Measurements from ENCODE around the gene HAT1.

HAT1 gene

GRCh38 chr2:171943869-171944268 is 21.6 kb downstream of the HAT1 start:
- Histone ChIP-seq H3K9me3 (ENCODE audit: control insufficient read depth in 5 of 5, low read length in 5 of 5) (no peaks in the 10 kb centered on the region), H3K27ac (ENCODE audit: low read depth, low read length) (no peak overlapping the region)

GRCh38 chr2:171952276-171952675 is 30.0 kb downstream of the HAT1 start:
- Histone ChIP-seq H3K4me3 (ENCODE audit: low read depth in 1 of 5, low read length in 5 of 5) (no peak overlapping the region), H3K4me1 (ENCODE audit: control insufficient read depth in 5 of 5, insufficient read depth in 5 of 5, low read length in 5 of 5) (peaks cover 0 to 3% (median 0%) of the 10 kb centered on the region in 5 donors), H3K9me3 (ENCODE audit: control insufficient read depth in 5 of 5, low read length in 5 of 5) (no peaks in the 10 kb centered on the region), H3K27me3 (ENCODE audit: control insufficient read depth in 5 of 5, insufficient read depth in 4 of 5, low read length in 5 of 5) (no peaks in the 10 kb centered on the region), H3K9ac (ENCODE audit: low read length in 5 of 5) (no peak overlapping the region), H3K36me3 (ENCODE audit: control insufficient read depth in 5 of 5, insufficient read depth in 5 of 5, low read length in 5 of 5) (peaks cover 3 to 14% (median 4%) of the 10 kb centered on the region in 5 donors), H3K27ac (ENCODE audit: low read depth, low read length) (no peak overlapping the region)

More at GRCh38 chr2:171943869-171944268, 21.6 kb downstream of the HAT1 start:
- no peaks in the 10 kb centered on the region for H3K4me1 ChIP-seq (ENCODE audit: control insufficient read depth in 5 of 5, insufficient read depth in 5 of 5, low read length in 5 of 5)
- no peaks in the 10 kb centered on the region for H3K27me3 ChIP-seq (ENCODE audit: control insufficient read depth in 5 of 5, insufficient read depth in 4 of 5, low read length in 5 of 5)
- no peak overlapping the region for H3K9ac ChIP-seq (ENCODE audit: low read length in 5 of 5)
- no peak overlapping the region for H3K4me3 ChIP-seq (ENCODE audit: low read depth in 1 of 5, low read length in 5 of 5)
- peaks cover 0 to 6% (median 6%) of the 10 kb centered on the region in 5 donors for H3K36me3 ChIP-seq (ENCODE audit: control insufficient read depth in 5 of 5, insufficient read depth in 5 of 5, low read length in 5 of 5)

DNA sequence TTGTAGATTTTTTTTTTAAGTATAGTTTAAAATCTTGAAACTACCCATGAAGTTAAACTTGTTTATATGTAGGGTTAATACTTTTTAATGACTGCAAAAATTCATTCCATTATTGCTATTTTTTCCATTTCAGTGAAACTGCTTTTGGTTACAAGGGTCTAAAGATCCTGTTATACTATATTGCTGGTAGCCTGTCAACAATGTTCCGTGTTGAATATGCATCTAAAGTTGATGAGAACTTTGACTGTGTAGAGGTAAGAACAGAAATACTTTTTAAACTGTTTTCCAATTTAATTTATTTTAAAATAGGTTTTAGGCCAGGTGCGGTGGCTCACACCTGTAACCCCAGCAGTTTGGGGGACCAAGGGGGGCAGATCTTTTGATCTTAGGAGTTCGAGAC is 30.5 kb downstream of the HAT1 start:
- no peaks in the 10 kb centered on the region for H3K9me3 ChIP-seq (ENCODE audit: control insufficient read depth in 5 of 5, low read length in 5 of 5)
- peaks cover 0 to 3% (median 0%) of the 10 kb centered on the region in 5 donors for H3K4me1 ChIP-seq (ENCODE audit: control insufficient read depth in 5 of 5, insufficient read depth in 5 of 5, low read length in 5 of 5)
- no peak overlapping the region for H3K27ac ChIP-seq (ENCODE audit: low read depth, low read length)
- no peaks in the 10 kb centered on the region for H3K27me3 ChIP-seq (ENCODE audit: control insufficient read depth in 5 of 5, insufficient read depth in 4 of 5, low read length in 5 of 5)
- no peak overlapping the region for H3K9ac ChIP-seq (ENCODE audit: low read length in 5 of 5)
- peaks cover 3 to 14% (median 4%) of the 10 kb centered on the region in 5 donors for H3K36me3 ChIP-seq (ENCODE audit: control insufficient read depth in 5 of 5, insufficient read depth in 5 of 5, low read length in 5 of 5)
- H3K4me3 ChIP-seq (ENCODE audit: low read depth in 1 of 5, low read length in 5 of 5), result no peak overlapping the region

DNA sequence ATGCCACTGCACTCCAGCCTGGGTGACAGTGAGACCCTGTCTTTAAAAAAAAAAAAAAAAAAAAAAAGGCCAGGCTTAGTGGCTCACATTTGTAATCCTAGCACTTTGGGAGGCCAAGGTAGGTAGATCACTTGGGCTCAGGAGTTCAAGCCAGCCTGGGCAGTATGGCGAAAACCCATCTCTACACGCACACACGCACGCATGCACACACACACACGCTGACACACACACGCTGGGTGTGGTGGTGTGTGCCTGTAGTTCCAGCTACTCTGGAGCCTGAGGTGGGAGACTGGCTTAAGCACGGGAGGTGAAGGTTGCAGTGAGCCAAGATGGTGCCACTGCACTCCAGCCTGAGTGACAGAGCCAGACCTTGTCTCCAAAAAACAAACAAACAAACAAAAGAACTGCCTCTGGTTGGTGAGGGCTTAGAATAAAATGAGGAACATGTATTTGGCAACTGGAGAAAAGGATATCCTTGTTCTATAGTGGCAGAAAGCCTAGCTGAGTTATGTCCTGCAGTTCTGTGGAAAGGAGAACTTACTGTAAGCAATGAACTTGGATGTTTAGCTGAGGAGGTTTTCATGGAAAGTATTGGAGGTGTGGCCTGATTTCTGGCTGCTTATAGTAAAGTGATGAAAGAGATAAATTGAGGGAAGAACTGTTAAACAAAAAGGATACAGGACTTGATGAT is 34.0 kb downstream of the HAT1 start:
- H3K36me3 ChIP-seq (ENCODE audit: control insufficient read depth in 5 of 5, insufficient read depth in 5 of 5, low read length in 5 of 5), result peaks cover 3 to 14% (median 5%) of the 10 kb centered on the region in 5 donors
- no peaks in the 10 kb centered on the region for H3K9me3 ChIP-seq (ENCODE audit: control insufficient read depth in 5 of 5, low read length in 5 of 5)
- no peak overlapping the region for H3K27ac ChIP-seq (ENCODE audit: low read depth, low read length)
- H3K4me1 ChIP-seq (ENCODE audit: control insufficient read depth in 5 of 5, insufficient read depth in 5 of 5, low read length in 5 of 5), result peaks cover 0 to 8% (median 5%) of the 10 kb centered on the region in 5 donors
- no peak overlapping the region for H3K4me3 ChIP-seq (ENCODE audit: low read depth in 1 of 5, low read length in 5 of 5)
- H3K27me3 ChIP-seq (ENCODE audit: control insufficient read depth in 5 of 5, insufficient read depth in 4 of 5, low read length in 5 of 5), result no peaks in the 10 kb centered on the region
- no peak overlapping the region for H3K9ac ChIP-seq (ENCODE audit: low read length in 5 of 5)

GRCh38 chr2:171957061-171957460 is 34.8 kb downstream of the HAT1 start:
- Histone ChIP-seq H3K4me1 (ENCODE audit: control insufficient read depth in 5 of 5, insufficient read depth in 5 of 5, low read length in 5 of 5) (peaks cover 0 to 8% (median 5%) of the 10 kb centered on the region in 5 donors), H3K36me3 (ENCODE audit: control insufficient read depth in 5 of 5, insufficient read depth in 5 of 5, low read length in 5 of 5) (peaks cover 3 to 12% (median 5%) of the 10 kb centered on the region in 5 donors), H3K9me3 (ENCODE audit: control insufficient read depth in 5 of 5, low read length in 5 of 5) (no peaks in the 10 kb centered on the region), H3K27ac (ENCODE audit: low read depth, low read length) (no peak overlapping the region), H3K27me3 (ENCODE audit: control insufficient read depth in 5 of 5, insufficient read depth in 4 of 5, low read length in 5 of 5) (no peaks in the 10 kb centered on the region), H3K4me3 (ENCODE audit: low read depth in 1 of 5, low read length in 5 of 5) (no peak overlapping the region), H3K9ac (ENCODE audit: low read length in 5 of 5) (no peak overlapping the region)

GRCh38 chr2:171958475-171958874 is 36.2 kb downstream of the HAT1 start:
- peaks cover 0 to 8% (median 5%) of the 10 kb centered on the region in 5 donors for H3K4me1 ChIP-seq (ENCODE audit: control insufficient read depth in 5 of 5, insufficient read depth in 5 of 5, low read length in 5 of 5)
- H3K27me3 ChIP-seq (ENCODE audit: control insufficient read depth in 5 of 5, insufficient read depth in 4 of 5, low read length in 5 of 5), result no peaks in the 10 kb centered on the region
- H3K9me3 ChIP-seq (ENCODE audit: control insufficient read depth in 5 of 5, low read length in 5 of 5), result no peaks in the 10 kb centered on the region
- no peak overlapping the region for H3K27ac ChIP-seq (ENCODE audit: low read depth, low read length)
- no peak overlapping the region for H3K9ac ChIP-seq (ENCODE audit: low read length in 5 of 5)
- H3K4me3 ChIP-seq (ENCODE audit: low read depth in 1 of 5, low read length in 5 of 5), result no peak overlapping the region
- peaks cover 3 to 7% (median 5%) of the 10 kb centered on the region in 5 donors for H3K36me3 ChIP-seq (ENCODE audit: control insufficient read depth in 5 of 5, insufficient read depth in 5 of 5, low read length in 5 of 5)

GRCh38 chr2:171959998-171960397 is 37.7 kb downstream of the HAT1 start:
- H3K9ac ChIP-seq (ENCODE audit: low read length in 5 of 5), result no peak overlapping the region
- H3K27me3 ChIP-seq (ENCODE audit: control insufficient read depth in 5 of 5, insufficient read depth in 4 of 5, low read length in 5 of 5), result no peaks in the 10 kb centered on the region
- H3K4me3 ChIP-seq (ENCODE audit: low read depth in 1 of 5, low read length in 5 of 5), result no peak overlapping the region
- H3K9me3 ChIP-seq (ENCODE audit: control insufficient read depth in 5 of 5, low read length in 5 of 5), result no peaks in the 10 kb centered on the region
- peaks cover 0 to 7% (median 5%) of the 10 kb centered on the region in 5 donors for H3K36me3 ChIP-seq (ENCODE audit: control insufficient read depth in 5 of 5, insufficient read depth in 5 of 5, low read length in 5 of 5)
- H3K27ac ChIP-seq (ENCODE audit: low read depth, low read length), result no peak overlapping the region
- H3K4me1 ChIP-seq (ENCODE audit: control insufficient read depth in 5 of 5, insufficient read depth in 5 of 5, low read length in 5 of 5), result peaks cover 0 to 8% (median 5%) of the 10 kb centered on the region in 5 donors

GRCh38 chr2:171960570-171960969 is 38.3 kb downstream of the HAT1 start:
- Histone ChIP-seq H3K27ac (ENCODE audit: low read depth, low read length) (no peak overlapping the region), H3K4me1 (ENCODE audit: control insufficient read depth in 5 of 5, insufficient read depth in 5 of 5, low read length in 5 of 5) (peaks cover 0 to 8% (median 5%) of the 10 kb centered on the region in 5 donors), H3K9me3 (ENCODE audit: control insufficient read depth in 5 of 5, low read length in 5 of 5) (no peaks in the 10 kb centered on the region)

DNA sequence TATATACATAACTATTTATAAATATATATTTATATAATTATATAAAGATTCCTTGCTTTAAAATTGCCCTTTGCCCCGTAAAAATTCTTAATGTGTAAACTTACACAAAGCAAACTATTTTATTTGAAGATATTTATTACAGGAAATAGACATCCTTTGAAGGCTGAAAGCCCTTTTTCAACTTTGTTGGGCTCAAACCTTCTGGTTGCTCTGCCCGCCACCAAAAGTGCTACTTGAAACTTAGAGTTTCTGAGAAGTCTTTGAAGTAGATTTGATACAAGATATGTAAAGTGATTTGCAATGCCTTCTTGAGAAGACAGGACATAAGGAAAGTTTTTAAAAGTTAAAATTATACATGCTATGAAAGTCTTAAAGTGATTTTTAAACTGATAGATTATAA is 40.9 kb downstream of the HAT1 start:
- Histone ChIP-seq H3K9ac (ENCODE audit: low read length in 5 of 5) (no peak overlapping the region), H3K4me3 (ENCODE audit: low read depth in 1 of 5, low read length in 5 of 5) (no peak overlapping the region), H3K9me3 (ENCODE audit: control insufficient read depth in 5 of 5, low read length in 5 of 5) (no peaks in the 10 kb centered on the region), H3K27me3 (ENCODE audit: control insufficient read depth in 5 of 5, insufficient read depth in 4 of 5, low read length in 5 of 5) (no peaks in the 10 kb centered on the region), H3K27ac (ENCODE audit: low read depth, low read length) (no peak overlapping the region), H3K36me3 (ENCODE audit: control insufficient read depth in 5 of 5, insufficient read depth in 5 of 5, low read length in 5 of 5) (peaks cover 17 to 26% (median 24%) of the 10 kb centered on the region in 5 donors), H3K4me1 (ENCODE audit: control insufficient read depth in 5 of 5, insufficient read depth in 5 of 5, low read length in 5 of 5) (peaks cover 0 to 8% (median 5%) of the 10 kb centered on the region in 5 donors)

More at GRCh38 chr2:171960570-171960969, 38.3 kb downstream of the HAT1 start:
- Histone ChIP-seq H3K4me3 (ENCODE audit: low read depth in 1 of 5, low read length in 5 of 5) (no peak overlapping the region), H3K9ac (ENCODE audit: low read length in 5 of 5) (no peak overlapping the region), H3K36me3 (ENCODE audit: control insufficient read depth in 5 of 5, insufficient read depth in 5 of 5, low read length in 5 of 5) (peaks cover 4 to 8% (median 7%) of the 10 kb centered on the region in 5 donors), H3K27me3 (ENCODE audit: control insufficient read depth in 5 of 5, insufficient read depth in 4 of 5, low read length in 5 of 5) (no peaks in the 10 kb centered on the region)

GRCh38 chr2:171964308-171964707 is 42.0 kb downstream of the HAT1 start:
- Histone ChIP-seq H3K36me3 (ENCODE audit: control insufficient read depth in 5 of 5, insufficient read depth in 5 of 5, low read length in 5 of 5) (peaks cover 17 to 36% (median 24%) of the 10 kb centered on the region in 5 donors), H3K9ac (ENCODE audit: low read length in 5 of 5) (no peak overlapping the region), H3K9me3 (ENCODE audit: control insufficient read depth in 5 of 5, low read length in 5 of 5) (no peaks in the 10 kb centered on the region)

More at GRCh38 chr2:171964308-171964707, 42.0 kb downstream of the HAT1 start:
- H3K27ac ChIP-seq (ENCODE audit: low read depth, low read length), result no peak overlapping the region
- H3K27me3 ChIP-seq (ENCODE audit: control insufficient read depth in 5 of 5, insufficient read depth in 4 of 5, low read length in 5 of 5), result no peaks in the 10 kb centered on the region
- H3K4me1 ChIP-seq (ENCODE audit: control insufficient read depth in 5 of 5, insufficient read depth in 5 of 5, low read length in 5 of 5), result peaks cover 0 to 5% (median 0%) of the 10 kb centered on the region in 5 donors
- no peak overlapping the region for H3K4me3 ChIP-seq (ENCODE audit: low read depth in 1 of 5, low read length in 5 of 5)
